ENCODE results near the gene COBLL1. TPM values are rescaled to one million over a fixed set of nuclear protein-coding genes. Genes with fewer than 3 reads are reported as not detected.

The COBLL1 gene
- total RNA-seq, 1 donor from 2014 or later, result 222 TPM

GRCh38 chr2:164705412-164706167 lies 136.0 kb downstream of the COBLL1 start:
- POLR2A ChIA-PET, result no interaction called here
- Mint-ChIP-seq H3K9me3 (no peaks in the 10 kb centered on the region), H3K27ac (no peak overlapping the region), H3K27me3 (no peaks in the 10 kb centered on the region), H3K36me3 (ENCODE audit: low read depth) (peaks cover 49% of the 10 kb centered on the region), H3K4me1 (no peaks in the 10 kb centered on the region), H3K4me3 (no peak overlapping the region)
- intact Hi-C loops (cut with micrococcal nuclease), result no loop called here
- CTCF ChIA-PET, result no interaction called here
- no peak for DNase-seq
- ATAC-seq (ENCODE audit: low read depth), result no peak
- TF ChIP-seq CTCF (IDR thresholded peaks at IDR 0.05), result no peak

- Mint-ChIP-seq H3K27ac (no peak overlapping the region), H3K4me3 (no peak overlapping the region), H3K9me3 (no peaks in the 10 kb centered on the region), H3K27me3 (no peaks in the 10 kb centered on the region), H3K4me1 (no peaks in the 10 kb centered on the region), H3K36me3 (ENCODE audit: low read depth) (peaks cover 61% of the 10 kb centered on the region)
- ChIA-PET CTCF (no interaction called here), POLR2A (no interaction called here)
- no peak for ATAC-seq (ENCODE audit: low read depth)
- intact Hi-C loops (cut with micrococcal nuclease), result loop anchor here (2.0 kb wide), 1 partner anchor 15 kb away; no protein-coding TSS in a partner anchor
- no peak for TF ChIP-seq CTCF (IDR thresholded peaks at IDR 0.05)
- no peak for DNase-seq
Observed at GRCh38 chr2:164703915-164704706, 137.5 kb downstream of the COBLL1 start.

GRCh38 chr2:164701565-164701964 lies 140.1 kb downstream of the COBLL1 start:
- no peak for ATAC-seq (ENCODE audit: low read depth)

GRCh38 chr2:164700390-164700789 lies 141.2 kb downstream of the COBLL1 start:
- intact Hi-C loops (cut with micrococcal nuclease), result no loop called here

More at GRCh38 chr2:164701565-164701964, 140.1 kb downstream of the COBLL1 start:
- H3K4me3 Mint-ChIP-seq, result no peak overlapping the region
- peaks cover 73% of the 10 kb centered on the region for H3K36me3 Mint-ChIP-seq (ENCODE audit: low read depth)
- DNase-seq, result no peak
- no peaks in the 10 kb centered on the region for H3K4me1 Mint-ChIP-seq
- ChIA-PET CTCF (no interaction called here), POLR2A (no interaction called here)
- no peak for TF ChIP-seq CTCF (IDR thresholded peaks at IDR 0.05)
- no peak overlapping the region for H3K27ac Mint-ChIP-seq
- H3K9me3 Mint-ChIP-seq, result no peaks in the 10 kb centered on the region
- no peaks in the 10 kb centered on the region for H3K27me3 Mint-ChIP-seq
- intact Hi-C loops (cut with micrococcal nuclease), result no loop called here

More at GRCh38 chr2:164700390-164700789, 141.2 kb downstream of the COBLL1 start:
- DNase-seq (no peak), ATAC-seq (ENCODE audit: low read depth) (no peak)
- H3K36me3 Mint-ChIP-seq (ENCODE audit: low read depth), result peaks cover 72% of the 10 kb centered on the region
- no peak overlapping the region for H3K27ac Mint-ChIP-seq
- no peak overlapping the region for H3K4me3 Mint-ChIP-seq
- no peaks in the 10 kb centered on the region for H3K27me3 Mint-ChIP-seq
- no peak for TF ChIP-seq CTCF (IDR thresholded peaks at IDR 0.05)
- no peaks in the 10 kb centered on the region for H3K9me3 Mint-ChIP-seq
- POLR2A ChIA-PET, result no interaction called here
- H3K4me1 Mint-ChIP-seq, result no peaks in the 10 kb centered on the region
- CTCF ChIA-PET, result no interaction called here
